Measurements from ENCODE around the gene SMS. TPM values are rescaled to one million over a fixed set of nuclear protein-coding genes. Genes with fewer than 3 reads are reported as not detected.
"Not testable (repeated sequence)": the region's sequence is repeated elsewhere in the genome, so short reads cannot be mapped to it uniquely, and the experiment has no call there.

SMS gene
- total RNA-seq, 4 donors from 2014 or later: 32.4 to 95.4 (median 43.8) TPM

DNA sequence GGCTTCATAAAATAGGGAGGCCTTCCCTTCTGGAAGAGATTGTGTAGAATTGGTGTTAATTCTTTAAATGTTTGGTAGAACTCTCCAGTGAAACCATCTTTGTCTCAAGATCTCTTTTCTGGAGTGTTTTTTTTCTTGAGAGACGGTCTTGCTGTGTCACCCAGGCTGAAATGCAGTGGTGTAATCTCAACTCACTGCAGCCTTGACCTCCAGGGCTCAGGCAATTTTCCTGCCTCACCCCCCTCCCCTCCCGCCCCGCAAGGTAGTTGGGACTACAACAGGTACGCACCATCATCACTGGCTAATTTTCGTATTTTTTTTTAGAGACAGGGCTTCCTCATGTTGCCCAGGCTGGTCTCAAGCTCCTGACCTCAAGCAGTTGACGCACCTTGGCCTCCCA, 12.1 kb downstream of the SMS start:
- no peaks in the 10 kb centered on the region for H3K36me3 ChIP-seq
- in situ Hi-C loops (cut with MboI; ENCODE audit: low pct_ligation_motif_present in 1 of 4, low pct_unique_long_range_greater_than_20kb in 1 of 4, low sequenced_read_pairs in 3 of 4): no loop called here
- 82% methylated on average over 6 of the region's 6 CpGs; no CpG with 5 or more reads in 1 of the 2 donors for WGBS, 2 donors (ENCODE audit: low coverage in 1 of 2)
- DNase-seq: no peak
- TF ChIP-seq EP300 (IDR thresholded peaks at IDR 0.05; ENCODE audit: low read depth) (no peak), POLR2A (IDR thresholded peaks at IDR 0.05) (no peak), POLR2AphosphoS5 (IDR thresholded peaks at IDR 0.05) (no peak)
- TF ChIP-seq, protein P1, sequence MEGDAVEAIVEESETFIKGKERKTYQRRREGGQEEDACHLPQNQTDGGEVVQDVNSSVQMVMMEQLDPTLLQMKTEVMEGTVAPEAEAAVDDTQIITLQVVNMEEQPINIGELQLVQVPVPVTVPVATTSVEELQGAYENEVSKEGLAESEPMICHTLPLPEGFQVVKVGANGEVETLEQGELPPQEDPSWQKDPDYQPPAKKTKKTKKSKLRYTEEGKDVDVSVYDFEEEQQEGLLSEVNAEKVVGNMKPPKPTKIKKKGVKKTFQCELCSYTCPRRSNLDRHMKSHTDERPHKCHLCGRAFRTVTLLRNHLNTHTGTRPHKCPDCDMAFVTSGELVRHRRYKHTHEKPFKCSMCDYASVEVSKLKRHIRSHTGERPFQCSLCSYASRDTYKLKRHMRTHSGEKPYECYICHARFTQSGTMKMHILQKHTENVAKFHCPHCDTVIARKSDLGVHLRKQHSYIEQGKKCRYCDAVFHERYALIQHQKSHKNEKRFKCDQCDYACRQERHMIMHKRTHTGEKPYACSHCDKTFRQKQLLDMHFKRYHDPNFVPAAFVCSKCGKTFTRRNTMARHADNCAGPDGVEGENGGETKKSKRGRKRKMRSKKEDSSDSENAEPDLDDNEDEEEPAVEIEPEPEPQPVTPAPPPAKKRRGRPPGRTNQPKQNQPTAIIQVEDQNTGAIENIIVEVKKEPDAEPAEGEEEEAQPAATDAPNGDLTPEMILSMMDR (IDR thresholded peaks at IDR 0.05): no peak
- H3K4me3 ChIP-seq: no peak overlapping the region
- peaks cover 0 to 12% (median under 1%) of the 10 kb centered on the region in 4 donors for H3K4me1 ChIP-seq
- H3K9me3 ChIP-seq: no peaks in the 10 kb centered on the region
- intact Hi-C loops (cut with DNase I; ENCODE audit: low total_unique reads): no loop called here
- no peak overlapping the region for H3K27ac ChIP-seq
- no peaks in the 10 kb centered on the region for H3K27me3 ChIP-seq

DNA sequence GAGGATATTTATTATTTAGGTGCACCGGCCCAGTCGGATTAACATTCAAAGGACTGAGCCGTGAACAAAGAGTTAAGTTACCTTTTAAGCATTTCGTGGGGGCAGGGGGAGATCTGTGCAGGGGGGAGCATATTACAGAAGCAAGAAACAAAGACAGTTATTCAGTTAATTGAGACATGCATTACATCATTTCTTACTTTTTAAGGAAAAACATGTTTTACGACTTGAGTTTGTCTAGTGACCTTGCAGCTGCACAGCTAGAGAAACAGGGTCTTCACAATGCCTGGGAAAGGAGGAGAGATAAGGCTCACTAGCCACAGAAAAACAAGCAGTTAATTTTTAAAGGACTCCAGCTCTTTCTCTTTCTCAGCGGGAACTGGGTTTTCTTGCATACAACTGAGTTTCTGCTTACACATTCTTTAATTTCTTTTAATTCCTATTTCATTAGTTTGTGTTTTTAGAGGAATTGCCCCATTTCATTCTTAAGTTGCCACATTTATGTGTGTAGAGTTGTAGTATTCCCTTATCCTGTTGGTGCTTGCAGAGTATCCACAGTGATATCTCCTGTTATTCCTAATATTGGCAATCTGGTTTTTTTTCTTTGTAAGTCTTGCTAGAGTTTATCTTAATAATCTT, 12.8 kb downstream of the SMS start:
- H3K9me3 ChIP-seq; DNase-seq; intact Hi-C loops (cut with DNase I; ENCODE audit: low total_unique reads); H3K4me3 ChIP-seq; H3K36me3 ChIP-seq; H3K4me1 ChIP-seq; H3K27ac ChIP-seq; H3K27me3 ChIP-seq; in situ Hi-C loops (cut with MboI; ENCODE audit: low pct_ligation_motif_present in 1 of 4, low pct_unique_long_range_greater_than_20kb in 1 of 4, low sequenced_read_pairs in 3 of 4): not testable (repeated sequence)
- 81 to 88% methylated on average over 4 to 6 of the region's 6 CpGs for WGBS, 2 donors (ENCODE audit: low coverage in 1 of 2)

GRCh38 chrX:21955403-21956189, 15.1 kb downstream of the SMS start:
- intact Hi-C loops (cut with DNase I; ENCODE audit: low total_unique reads): no loop called here
- 57 to 62% methylated on average over 4 to 7 of the region's 7 CpGs for WGBS, 2 donors (ENCODE audit: low coverage in 1 of 2)
- Histone ChIP-seq H3K4me3 (no peak overlapping the region), H3K9me3 (no peaks in the 10 kb centered on the region), H3K4me1 (peaks cover 0 to 5% (median 0%) of the 10 kb centered on the region in 4 donors), H3K36me3 (no peaks in the 10 kb centered on the region), H3K27ac (no peak overlapping the region), H3K27me3 (no peaks in the 10 kb centered on the region)
- TF ChIP-seq POLR2AphosphoS5 (IDR thresholded peaks at IDR 0.05) (no peak), EP300 (IDR thresholded peaks at IDR 0.05; ENCODE audit: low read depth) (no peak), POLR2A (IDR thresholded peaks at IDR 0.05) (no peak)
- TF ChIP-seq, protein P1 (IDR thresholded peaks at IDR 0.05): no peak
- no peak for DNase-seq
- in situ Hi-C loops (cut with MboI; ENCODE audit: low pct_ligation_motif_present in 1 of 4, low pct_unique_long_range_greater_than_20kb in 1 of 4, low sequenced_read_pairs in 3 of 4): no loop called here

DNA sequence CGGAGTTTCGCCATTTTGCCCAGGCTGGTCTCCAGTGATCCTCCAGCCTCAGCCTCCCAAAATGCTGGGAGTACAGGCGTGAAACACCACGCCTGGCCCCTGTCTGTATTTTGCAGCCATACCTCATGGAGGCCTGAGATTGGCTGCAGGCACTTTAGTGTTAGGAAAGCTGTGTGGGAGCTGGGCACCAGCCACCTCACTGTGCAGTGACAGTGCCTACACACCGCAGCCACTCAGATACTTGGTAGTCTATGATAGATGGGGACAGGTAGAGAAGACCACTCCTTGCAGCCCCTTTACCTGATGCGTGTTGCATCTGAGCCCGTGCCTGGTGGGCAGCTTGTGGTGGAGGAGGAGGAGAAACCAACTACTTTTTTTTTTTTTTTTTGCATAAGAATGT, 16.3 kb downstream of the SMS start:
- peaks cover 0 to 5% (median 0%) of the 10 kb centered on the region in 4 donors for H3K4me1 ChIP-seq
- H3K36me3 ChIP-seq: no peaks in the 10 kb centered on the region
- no peaks in the 10 kb centered on the region for H3K9me3 ChIP-seq
- no peak overlapping the region for H3K4me3 ChIP-seq
- H3K27me3 ChIP-seq: no peaks in the 10 kb centered on the region
- TF ChIP-seq, protein P1 (IDR thresholded peaks at IDR 0.05): no peak
- TF ChIP-seq EP300 (IDR thresholded peaks at IDR 0.05; ENCODE audit: low read depth) (no peak), POLR2AphosphoS5 (IDR thresholded peaks at IDR 0.05) (no peak), POLR2A (IDR thresholded peaks at IDR 0.05) (no peak)
- WGBS, 2 donors (ENCODE audit: low coverage in 1 of 2): 81% methylated on average over 7 of the region's 7 CpGs; no CpG with 5 or more reads in 1 of the 2 donors
- in situ Hi-C loops (cut with MboI; ENCODE audit: low pct_ligation_motif_present in 1 of 4, low pct_unique_long_range_greater_than_20kb in 1 of 4, low sequenced_read_pairs in 3 of 4) (no loop called here), intact Hi-C loops (cut with DNase I; ENCODE audit: low total_unique reads) (no loop called here)
- no peak for DNase-seq
- H3K27ac ChIP-seq: no peak overlapping the region

Measured in transverse colon (tissue), 4 donors.